Epithelial cell of proximal tubule (primary cell): ENCODE data around the gene SIK3. TPM values are rescaled to one million over a fixed set of nuclear protein-coding genes. Genes with fewer than 3 reads are reported as not detected.

Experiments
- DNase-seq: peaks from one replicate; pipeline ENCODE4 v3.0.0-alpha.2; 2011; ENCODE audit warnings: low read depth
- H3K4me3 ChIP-seq: 2 replicates; pipeline ENCODE4 v1.5.1; 2011; ENCODE audit warnings: low read depth, mild to moderate bottlenecking, low read length
- total RNA-seq: library from RNA; depleted of rRNA; stranded (reverse); fragments of >200 nt; gene quantifications from 2 replicates; pipeline ENCODE4 v1.2.3, GENCODE V29; 2015
- TF ChIP-seq, protein P1 (sequence below): conservative IDR thresholded peaks from 2 replicates; pipeline ENCODE4 v1.5.1; 2012; ENCODE audit warnings: low read depth, mild to moderate bottlenecking, low read length

SIK3 gene
- total RNA-seq, 1 donor from 2014 or later: 17.6 TPM

DNA sequence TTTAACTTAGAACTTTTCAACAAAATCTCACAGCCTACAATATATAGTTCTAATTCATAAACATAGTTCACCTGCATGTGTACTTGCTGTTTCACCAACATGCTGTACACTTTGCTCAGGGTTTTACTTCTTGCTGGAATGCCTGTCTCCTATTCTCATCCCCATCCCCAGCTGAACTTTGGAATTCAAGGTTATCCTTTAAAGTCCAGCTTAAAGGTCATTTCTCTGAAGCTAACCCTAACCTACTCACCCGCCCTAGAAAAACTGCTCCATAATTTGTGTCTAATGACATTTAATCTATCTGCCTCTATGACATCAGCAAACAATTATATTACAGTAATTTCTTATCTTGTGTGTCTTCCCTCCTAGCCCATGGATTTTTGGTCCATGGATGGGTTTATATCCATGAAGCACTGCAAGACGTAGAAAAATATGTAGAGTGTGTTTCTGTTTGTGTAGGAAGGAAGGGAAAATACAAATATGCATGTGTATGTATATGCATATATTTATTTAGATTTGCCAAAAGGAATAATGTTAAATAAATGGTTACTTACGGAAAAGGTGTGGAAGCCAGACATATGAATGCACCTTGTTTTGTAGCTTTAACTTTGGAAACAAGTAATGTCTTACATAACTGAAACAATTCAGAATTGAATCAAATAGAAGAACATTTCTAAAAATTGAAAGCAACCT is 161.3 kb downstream of the SIK3 start:
- no peak for DNase-seq
- no peak overlapping the region for H3K4me3 ChIP-seq
- TF ChIP-seq, protein P1, sequence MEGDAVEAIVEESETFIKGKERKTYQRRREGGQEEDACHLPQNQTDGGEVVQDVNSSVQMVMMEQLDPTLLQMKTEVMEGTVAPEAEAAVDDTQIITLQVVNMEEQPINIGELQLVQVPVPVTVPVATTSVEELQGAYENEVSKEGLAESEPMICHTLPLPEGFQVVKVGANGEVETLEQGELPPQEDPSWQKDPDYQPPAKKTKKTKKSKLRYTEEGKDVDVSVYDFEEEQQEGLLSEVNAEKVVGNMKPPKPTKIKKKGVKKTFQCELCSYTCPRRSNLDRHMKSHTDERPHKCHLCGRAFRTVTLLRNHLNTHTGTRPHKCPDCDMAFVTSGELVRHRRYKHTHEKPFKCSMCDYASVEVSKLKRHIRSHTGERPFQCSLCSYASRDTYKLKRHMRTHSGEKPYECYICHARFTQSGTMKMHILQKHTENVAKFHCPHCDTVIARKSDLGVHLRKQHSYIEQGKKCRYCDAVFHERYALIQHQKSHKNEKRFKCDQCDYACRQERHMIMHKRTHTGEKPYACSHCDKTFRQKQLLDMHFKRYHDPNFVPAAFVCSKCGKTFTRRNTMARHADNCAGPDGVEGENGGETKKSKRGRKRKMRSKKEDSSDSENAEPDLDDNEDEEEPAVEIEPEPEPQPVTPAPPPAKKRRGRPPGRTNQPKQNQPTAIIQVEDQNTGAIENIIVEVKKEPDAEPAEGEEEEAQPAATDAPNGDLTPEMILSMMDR: no peak

DNA sequence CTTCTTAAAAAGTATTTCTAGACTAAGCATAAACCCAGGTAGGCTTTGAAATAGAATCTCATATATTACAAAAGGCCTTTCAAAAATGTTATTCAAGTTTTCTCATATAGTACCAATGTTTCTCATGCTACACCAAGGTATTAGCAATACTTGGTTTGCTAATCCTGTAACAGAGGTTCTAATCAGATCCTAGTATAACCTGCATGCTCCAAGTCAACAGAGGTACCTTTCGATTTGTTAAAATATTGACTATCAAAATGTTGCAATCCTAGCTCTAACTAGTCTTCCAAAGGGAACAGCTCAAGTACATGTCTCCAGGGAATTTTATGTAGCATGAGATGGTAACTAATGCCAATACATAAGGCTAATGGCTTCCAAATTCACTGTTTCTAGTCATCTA is 162.7 kb downstream of the SIK3 start:
- H3K4me3 ChIP-seq: no peak overlapping the region
- DNase-seq: no peak
- TF ChIP-seq, protein P1: no peak

DNA sequence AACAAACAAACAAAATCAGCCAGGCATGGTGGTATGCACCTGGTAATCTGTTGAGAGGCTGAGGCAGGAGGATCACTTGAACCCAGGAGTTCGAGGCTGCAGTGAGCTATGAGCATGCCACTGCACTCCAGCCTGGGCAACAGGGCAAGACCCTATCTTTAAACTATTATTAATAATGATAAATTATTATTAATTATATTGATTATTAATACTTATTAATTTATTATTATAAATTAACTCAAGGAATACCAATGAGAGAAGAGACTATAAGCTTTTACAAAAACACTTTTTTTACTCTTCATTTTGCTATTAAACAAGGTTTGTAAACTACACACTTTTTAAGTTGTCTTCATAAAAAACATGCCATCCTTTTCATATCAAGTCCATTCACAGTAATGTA is 163.1 kb downstream of the SIK3 start:
- no peak for DNase-seq
- TF ChIP-seq, protein P1: no peak
- no peak overlapping the region for H3K4me3 ChIP-seq

DNA sequence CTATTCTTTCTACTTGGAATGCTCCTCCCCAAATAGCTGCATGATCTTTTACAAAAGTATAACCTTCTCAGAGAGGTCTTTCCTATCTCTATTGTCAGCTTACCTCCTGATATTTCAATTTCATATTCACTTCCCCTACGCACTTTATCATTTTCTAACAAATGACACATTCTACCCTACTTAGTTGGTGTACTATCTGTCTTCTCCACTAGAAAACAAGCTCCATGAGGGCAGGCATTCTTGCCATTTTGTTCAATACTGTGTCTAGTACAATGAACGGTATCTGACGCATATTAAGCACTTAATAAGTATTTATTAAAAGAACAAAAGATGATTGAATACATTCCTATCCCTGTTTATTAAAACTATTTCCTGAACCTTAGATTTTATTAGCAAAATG is 164.3 kb downstream of the SIK3 start:
- H3K4me3 ChIP-seq: no peak overlapping the region
- no peak for DNase-seq
- TF ChIP-seq, protein P1: no peak

DNA sequence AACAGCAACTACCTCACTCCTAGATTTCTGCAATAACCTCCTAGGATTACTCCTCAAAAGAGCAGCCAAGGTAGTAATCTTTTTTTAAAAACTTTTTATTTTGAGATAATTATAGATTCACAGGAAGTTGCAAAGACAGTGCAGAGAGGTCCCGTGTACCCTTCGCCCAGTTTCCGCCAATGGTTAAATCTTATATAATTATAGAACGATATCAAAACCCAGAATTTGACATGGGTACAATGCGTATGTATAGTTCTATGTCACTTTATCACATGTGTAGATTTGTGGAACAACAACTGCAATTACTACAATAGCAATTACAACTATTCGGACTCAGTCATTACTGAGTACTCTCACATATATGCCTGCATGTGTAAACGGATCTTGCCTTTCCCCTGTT is 166.0 kb downstream of the SIK3 start:
- TF ChIP-seq, protein P1: no peak
- DNase-seq: no peak
- no peak overlapping the region for H3K4me3 ChIP-seq

DNA sequence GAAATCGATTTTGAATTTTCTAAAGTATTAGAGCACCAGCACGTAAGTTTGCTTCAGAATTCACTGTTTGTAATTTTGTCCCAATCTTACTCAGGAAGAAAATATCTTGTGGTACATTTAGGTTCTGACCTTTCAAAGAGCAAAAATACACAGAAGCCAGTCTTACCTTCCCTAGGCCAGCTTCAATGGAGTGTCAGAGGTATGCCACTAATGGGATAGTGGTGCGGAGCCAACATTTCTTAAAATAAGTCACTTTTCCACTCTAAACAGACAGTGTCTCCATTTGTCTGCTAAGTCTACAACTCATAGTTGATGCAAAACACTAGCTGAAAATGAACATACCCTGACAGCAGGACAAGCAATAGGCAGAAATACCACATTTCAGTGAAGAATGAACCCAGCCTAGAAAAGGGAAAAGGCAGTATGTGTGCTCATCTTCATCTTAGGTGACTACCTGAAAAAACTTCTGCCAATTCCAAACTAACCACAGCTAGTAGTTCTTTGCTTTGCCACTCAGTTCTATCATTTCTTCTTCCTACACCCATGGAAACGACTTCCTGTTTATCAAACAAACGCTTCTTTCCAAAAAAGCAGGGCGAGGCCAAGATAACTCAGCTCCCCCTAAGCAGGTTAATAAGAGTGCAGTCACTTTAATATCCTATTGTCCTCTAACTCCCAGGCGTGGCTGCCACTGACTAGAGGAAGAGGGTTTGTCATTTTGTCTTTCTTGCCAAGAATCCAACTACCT is 166.8 kb downstream of the SIK3 start:
- no peak overlapping the region for H3K4me3 ChIP-seq
- TF ChIP-seq, protein P1: no peak
- DNase-seq: no peak
